Endometrium (tissue), 2 donors: ENCODE results near the gene ARMC5.
A peak's percentile ranks its signal among the peaks of the same experiment; 100 is the strongest.
"Not testable (repeated sequence)": the region's sequence is repeated elsewhere in the genome, so short reads cannot be mapped to it uniquely, and the experiment has no call there.

Experiments
- FAIRE-seq: peaks from 2 replicates; lab custom pipeline; 2012; peaks lifted over from hg19 to GRCh38; lab: Jason Lieb, UNC
- donor health status: control.
- donor health status: control.

ARMC5 gene, protein sequence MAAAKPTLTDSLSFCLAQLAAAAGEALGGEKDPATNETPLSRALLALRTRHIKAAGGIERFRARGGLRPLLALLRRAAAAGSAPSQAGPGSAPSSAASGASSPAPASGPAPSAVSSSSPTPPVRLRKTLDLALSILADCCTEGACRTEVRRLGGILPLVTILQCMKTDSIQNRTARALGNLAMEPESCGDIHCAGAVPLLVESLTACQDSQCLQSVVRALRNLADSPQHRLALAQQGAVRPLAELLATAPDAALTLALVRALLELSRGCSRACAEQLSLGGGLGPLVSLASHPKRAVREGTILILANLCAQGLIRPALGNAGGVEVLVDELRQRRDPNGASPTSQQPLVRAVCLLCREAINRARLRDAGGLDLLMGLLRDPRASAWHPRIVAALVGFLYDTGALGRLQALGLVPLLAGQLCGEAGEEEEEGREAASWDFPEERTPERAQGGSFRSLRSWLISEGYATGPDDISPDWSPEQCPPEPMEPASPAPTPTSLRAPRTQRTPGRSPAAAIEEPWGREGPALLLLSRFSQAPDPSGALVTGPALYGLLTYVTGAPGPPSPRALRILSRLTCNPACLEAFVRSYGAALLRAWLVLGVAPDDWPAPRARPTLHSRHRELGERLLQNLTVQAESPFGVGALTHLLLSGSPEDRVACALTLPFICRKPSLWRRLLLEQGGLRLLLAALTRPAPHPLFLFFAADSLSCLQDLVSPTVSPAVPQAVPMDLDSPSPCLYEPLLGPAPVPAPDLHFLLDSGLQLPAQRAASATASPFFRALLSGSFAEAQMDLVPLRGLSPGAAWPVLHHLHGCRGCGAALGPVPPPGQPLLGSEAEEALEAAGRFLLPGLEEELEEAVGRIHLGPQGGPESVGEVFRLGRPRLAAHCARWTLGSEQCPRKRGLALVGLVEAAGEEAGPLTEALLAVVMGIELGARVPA

DNA sequence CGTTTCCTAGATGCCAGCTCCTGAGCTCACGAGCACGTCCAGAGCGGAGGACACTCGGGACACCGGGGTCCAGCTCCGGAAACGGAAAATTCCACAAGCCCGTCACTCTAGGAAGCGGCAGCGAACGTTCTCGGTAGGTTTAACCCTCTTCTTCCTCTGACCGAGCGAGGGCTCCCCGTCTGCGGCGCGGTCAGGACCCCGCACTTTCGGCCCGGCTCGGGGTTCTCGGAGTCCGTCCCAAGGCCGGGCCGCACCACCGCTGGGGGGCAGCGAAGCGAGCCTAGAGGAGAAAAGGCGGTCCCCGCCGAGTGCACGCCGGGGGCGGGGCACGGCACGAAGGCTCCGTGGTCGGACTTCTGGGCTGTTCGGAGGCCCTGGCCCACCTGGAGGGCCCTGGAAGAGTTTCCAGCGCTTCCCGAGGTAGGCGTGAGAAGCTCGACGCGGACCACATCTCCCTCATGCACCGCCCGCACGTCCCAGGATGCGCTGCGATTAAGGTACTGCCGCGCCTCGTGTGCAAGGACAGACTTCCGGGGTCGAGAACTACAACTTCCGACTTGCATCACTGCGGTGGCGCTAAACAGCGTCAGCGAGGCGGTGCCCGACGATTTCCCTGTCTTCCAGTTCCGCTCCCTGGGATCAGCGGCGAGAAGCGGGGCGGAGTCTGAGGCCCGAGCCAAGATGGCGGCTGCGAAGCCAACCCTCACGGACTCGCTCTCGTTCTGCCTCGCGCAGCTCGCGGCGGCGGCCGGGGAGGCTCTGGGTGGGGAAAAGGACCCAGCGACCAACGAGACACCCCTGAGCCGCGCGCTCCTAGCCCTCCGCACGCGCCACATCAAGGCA is at the start of gene ARMC5:
Gene ARMC5, plus strand, starts transcription at position 658 of the 843 bp plus-strand sequence. Its CDS starts 24 bp downstream, at position 682.
- peak; percentile 57 for FAIRE-seq

DNA sequence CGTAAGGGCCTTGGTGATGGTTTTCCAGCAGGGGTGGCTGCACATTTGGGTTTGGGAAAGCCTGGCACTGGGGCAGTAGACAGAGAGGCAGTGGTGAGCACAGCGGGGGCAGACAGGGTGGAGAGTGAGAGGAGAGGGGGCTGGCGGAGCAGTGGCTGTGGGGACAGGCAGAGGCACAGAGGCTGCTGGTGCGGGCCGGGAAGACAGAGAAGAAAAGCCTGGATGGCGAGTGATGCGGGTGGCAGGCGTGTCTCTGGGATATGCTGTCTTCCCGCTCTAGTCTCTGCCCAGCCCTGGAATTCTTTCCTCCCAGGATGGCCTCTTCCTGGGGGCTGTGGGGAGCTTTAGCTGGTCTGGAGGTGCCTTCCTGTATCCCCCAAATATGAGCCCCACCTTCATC is 49.2 kb upstream of the ARMC5 start:
- no peak for FAIRE-seq

DNA sequence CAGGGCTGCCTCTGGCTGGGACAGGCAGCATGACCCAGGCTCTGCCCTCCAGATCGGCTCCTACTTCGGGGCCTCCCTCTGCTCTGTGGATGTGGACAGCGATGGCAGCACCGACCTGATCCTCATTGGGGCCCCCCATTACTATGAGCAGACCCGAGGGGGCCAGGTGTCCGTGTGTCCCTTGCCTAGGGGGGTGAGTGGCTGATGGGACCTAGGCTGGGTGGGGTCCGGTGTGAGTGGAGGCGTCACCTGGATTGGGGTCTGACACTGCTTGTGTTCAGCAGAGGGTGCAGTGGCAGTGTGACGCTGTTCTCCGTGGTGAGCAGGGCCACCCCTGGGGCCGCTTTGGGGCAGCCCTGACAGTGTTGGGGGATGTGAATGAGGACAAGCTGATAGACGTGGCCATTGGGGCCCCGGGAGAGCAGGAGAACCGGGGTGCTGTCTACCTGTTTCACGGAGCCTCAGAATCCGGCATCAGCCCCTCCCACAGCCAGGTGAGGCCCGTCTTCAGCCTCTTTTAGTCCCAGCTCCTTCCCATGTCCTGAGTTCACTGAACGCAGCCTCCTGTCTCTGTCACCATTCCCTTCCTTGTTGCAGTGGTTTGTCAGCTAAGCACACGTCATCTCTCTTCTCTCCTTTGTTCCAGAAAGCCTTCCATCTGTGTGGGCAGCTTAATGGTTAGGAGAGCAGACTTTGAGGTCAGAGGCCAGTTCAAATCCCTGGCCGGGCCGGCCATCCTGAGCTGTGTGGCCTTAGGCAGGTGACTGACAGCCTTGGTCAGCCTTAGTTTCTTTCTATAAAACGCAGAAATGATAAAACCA is 48.1 kb upstream of the ARMC5 start:
- no peak for FAIRE-seq

DNA sequence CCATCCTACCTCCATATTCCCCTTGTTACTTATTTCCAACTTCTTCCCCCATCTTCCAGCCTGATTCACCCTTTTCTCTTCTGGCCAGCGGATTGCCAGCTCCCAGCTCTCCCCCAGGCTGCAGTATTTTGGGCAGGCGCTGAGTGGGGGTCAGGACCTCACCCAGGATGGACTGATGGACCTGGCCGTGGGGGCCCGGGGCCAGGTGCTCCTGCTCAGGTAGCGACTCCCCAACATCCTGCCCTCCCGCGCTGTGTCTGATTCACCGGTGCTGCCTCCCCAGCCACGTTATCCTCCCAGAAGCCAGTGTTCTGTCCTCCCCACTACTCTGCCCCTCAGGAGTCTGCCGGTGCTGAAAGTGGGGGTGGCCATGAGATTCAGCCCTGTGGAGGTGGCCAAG is 46.6 kb upstream of the ARMC5 start:
- FAIRE-seq = no peak

DNA sequence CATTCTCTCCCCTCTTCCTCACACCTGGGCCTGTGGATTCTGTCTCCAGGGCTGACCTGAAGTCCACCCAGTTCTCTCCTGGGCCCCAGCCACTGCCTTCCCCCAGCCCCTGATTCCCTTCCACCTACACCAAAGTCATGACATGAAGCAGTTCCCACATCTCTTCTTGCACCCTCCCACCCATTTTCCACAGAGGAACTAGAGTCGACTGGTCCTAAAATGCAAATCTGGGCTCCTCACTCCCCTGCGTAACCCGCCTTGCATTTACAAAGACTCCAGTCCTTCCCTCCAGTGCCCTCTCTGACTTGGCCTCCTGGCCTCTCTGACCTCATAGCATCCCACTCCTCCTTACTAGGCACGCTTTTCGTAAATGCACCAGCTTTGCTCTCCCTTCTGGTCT is 45.9 kb upstream of the ARMC5 start:
- FAIRE-seq = no peak

DNA sequence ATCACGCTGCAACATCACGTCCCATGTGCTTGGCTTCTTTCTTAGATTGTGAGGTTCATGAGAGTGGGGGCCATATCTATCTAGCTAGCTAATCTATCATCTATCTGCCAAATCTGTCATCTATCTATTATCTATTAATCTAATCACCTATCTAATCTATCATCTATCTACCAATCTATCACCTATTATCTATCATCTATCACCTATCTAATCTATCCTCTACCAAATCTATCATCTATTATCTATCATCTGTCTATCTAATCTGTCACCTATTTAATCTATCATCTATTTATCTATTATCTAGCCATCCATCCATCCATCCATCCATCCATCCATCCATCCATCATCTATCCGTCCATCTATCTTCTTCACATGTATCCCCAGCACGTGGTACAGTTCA is 45.4 kb upstream of the ARMC5 start:
- FAIRE-seq = no peak

DNA sequence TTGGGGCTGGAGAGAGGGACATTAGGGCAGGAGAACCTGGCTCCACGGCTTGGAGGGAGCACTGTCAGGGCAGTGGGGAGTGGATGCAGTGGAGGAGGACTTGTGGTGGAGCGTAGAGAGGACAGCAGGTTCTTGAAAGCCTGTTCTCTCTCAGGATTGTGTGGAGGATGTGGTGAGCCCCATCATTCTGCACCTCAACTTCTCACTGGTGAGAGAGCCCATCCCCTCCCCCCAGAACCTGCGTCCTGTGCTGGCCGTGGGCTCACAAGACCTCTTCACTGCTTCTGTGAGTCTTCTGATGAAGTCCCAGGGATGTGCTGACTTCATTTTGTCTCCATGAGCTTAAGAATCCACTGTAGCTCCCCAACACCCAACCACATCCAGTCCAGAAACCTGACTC is 44.6 kb upstream of the ARMC5 start:
- no peak for FAIRE-seq

DNA sequence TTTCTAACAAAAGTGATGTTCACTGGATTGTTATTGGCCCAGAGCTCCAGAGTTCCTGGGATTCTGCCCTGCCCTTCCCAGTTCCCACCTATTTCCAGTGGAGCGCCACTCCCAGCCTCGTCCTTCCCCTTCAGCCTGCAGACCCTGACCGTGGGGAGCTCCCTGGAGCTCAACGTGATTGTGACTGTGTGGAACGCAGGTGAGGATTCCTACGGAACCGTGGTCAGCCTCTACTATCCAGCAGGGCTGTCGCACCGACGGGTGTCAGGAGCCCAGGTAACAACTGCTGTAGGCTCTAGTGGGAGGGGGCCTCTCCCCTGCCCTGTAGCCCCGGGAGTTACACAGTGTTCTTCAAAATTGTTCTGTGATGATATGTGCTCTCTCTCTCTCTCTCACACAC is 42.9 kb upstream of the ARMC5 start:
- FAIRE-seq = no peak

DNA sequence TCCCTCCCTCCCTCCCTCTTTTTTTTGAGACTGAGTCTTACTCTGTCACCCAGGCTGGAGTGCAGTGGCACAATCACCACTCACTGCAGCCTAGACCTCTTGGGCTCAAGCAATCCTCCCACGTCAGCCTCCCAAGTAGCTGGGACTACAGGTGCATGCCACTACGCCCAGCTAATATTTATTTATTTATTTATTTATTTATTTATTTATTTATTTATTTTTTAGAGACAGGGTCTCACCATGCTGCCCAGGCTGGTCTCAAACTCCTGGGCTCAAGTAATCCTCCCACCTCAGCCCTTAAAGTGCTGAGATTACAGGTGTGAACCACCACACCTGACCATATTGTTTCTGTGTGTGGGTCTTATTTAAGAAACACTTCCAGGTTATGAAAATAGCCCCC is 42.3 kb upstream of the ARMC5 start:
- not testable (repeated sequence) for FAIRE-seq

DNA sequence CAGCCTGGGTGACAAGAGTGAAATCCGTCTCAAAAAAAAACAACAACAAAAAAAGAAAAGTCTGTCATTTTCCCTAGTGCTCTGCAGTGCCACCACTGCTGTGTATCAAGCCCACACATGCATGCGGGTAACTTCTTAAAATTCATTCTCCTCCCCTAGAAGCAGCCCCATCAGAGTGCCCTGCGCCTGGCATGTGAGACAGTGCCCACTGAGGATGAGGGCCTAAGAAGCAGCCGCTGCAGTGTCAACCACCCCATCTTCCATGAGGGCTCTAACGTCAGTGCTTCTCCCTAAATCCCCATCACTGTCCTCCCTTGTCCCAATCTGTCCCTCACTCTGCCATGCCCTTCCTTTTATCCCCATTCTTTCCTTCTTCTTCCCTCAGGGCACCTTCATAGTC is 41.4 kb upstream of the ARMC5 start:
- FAIRE-seq = no peak

DNA sequence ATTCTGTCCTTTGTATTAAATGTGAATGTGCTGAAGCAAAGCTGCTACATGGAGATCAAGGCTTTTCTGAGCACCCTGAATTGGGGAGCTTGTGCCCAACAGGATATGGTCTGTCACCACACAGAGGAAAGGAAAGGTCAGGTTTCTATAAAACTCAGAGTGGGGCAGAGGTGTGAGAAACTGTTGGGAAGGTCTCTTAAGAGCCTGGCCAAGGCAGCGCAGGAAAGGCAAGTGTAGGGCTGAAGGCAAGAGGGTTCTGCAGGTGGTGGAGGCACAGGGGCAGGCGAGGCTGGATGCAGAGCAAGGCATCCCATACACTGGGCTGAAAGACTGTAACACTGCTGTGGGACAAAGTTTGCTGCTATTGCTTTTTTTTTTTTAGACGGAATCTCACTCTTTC is 39.3 kb upstream of the ARMC5 start:
- no peak for FAIRE-seq

DNA sequence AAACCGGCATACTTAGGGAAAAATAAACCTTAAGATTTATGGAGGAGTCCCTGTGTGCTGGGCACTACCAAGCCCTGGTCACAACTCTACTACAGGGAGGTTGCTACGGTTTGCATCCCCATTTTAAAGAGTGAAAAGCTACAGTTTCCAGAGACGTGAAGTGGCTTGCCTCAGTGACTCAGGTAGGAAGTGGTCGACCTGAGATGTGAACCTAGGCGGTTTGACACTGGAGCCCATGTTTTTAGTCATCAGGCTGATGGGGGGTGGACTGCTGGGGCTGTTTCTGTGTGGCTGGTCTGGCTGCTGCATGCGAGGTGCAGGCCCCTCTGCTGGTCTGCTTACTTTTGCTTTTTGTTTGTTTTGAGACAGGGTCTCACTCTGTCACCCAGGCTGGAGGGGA is 37.7 kb upstream of the ARMC5 start:
- no peak for FAIRE-seq

DNA sequence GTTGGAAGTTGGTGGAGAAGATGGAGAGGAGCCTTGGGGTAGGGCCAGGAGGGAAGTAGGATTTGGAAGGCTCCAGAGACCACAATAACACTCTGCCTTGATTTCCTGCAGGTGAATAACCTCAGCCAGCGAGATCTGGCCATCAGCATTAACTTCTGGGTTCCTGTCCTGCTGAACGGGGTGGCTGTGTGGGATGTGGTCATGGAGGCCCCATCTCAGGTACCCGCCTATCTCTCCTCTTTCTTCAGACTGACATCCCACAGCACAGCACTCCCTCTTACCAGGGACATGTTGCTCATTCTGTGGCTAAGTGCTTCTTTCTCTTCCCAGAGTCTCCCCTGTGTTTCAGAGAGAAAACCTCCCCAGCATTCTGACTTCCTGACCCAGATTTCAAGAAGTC is 36.1 kb upstream of the ARMC5 start:
- FAIRE-seq = no peak

DNA sequence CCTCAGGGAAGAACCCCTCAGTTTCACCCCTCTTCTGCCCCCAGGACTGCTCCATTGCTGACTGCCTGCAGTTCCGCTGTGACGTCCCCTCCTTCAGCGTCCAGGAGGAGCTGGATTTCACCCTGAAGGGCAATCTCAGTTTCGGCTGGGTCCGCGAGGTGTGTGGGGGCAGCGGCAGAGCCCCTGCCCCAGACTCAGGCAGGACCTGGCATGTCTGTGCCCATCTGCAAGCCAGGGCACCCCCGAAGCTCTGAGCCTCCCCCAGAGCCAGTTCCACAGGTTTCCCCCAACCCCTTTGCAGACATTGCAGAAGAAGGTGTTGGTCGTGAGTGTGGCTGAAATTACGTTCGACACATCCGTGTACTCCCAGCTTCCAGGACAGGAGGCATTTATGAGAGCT is 35.5 kb upstream of the ARMC5 start:
- no peak for FAIRE-seq

DNA sequence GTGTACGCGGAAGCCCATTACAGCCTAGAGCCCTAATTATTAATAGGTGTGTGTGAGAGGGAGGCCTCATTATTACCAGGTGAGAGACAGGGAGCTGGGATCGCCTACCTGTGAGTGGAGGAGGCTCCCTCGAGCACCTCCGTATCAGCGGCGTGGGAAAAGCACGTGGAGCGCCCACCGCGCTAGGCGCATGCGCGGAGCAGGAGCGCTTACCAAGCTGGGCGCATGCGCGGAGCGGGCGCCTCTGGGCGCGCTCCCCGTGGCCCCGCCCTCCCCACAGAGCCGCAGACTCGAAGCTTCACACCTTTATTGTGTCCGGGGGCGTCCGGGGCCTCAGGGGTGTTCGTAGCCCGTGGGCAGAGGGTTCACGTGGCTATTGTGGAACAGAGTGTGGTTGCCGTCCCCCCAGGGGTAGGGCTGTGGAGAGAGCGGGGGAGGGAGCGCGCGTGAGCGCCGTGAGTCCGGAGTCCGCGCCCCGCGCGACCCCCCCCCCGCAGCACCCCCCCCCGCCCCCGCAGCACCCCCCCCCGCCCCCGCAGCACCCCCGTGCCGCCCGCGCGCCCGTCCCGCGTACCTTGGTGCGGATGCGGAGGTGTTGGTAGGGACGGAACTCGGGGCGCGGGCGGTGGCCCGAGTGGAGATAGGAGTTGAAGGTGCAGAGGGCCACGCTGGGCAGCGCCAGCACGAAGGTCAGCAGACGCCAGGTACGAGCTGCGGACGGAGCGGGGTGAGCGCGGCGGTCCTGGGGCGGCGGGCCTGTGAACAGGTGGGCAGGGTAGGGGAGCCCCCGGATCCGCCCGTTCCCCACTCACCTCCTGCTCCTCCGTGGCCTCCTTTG is 31.6 kb upstream of the ARMC5 start:
- FAIRE-seq = no peak

DNA sequence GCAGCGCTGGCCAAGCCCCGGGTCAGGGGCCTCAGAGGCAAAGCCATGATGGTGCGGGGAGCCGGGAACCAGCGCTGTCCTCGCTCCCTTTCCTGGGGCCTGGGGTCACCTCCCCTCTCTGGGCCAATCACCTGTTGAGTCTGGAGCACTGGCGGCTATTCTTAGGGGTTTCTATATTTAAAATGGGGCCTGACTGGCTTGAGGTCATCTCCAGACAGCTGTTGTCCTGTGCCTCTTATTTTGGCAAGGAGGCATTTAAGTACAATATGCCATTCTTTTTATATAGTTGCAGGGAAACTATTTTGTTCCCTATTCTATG is 31.1 kb upstream of the ARMC5 start, which contains the start of gene COX6A2:
Gene COX6A2, minus strand, starts transcription at position 82 of the 319 bp plus-strand sequence. Its CDS starts 35 bp downstream, at position 47.
- FAIRE-seq = no peak

DNA sequence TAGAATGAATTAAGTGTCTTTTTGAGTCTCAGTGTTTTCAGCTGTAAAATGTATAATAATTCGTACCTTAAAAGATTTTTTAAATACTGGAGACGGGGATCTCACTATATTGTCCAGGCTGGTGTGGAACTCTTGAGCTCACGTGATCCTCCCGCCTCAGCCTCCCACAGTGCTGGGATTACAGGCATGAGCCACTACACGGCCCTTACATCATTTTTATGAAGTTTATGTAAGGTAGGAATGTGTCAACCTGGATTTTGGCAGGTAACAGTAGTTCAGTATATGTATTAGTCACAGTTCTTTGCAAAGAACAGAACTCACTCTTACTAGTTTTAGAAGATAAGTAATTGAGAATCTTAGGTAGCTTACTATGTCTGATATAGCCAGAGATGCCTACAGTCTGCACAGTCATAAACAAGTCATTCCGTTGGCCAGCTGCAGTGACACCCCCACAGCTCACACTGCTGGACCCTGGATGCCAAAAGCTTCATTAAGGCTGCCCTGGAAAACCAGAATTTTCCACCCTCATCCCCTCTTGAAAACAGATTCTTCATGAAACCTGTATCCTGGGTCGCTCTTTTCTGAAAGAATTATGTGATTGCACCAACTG is 30.6 kb upstream of the ARMC5 start:
- FAIRE-seq = no peak

DNA sequence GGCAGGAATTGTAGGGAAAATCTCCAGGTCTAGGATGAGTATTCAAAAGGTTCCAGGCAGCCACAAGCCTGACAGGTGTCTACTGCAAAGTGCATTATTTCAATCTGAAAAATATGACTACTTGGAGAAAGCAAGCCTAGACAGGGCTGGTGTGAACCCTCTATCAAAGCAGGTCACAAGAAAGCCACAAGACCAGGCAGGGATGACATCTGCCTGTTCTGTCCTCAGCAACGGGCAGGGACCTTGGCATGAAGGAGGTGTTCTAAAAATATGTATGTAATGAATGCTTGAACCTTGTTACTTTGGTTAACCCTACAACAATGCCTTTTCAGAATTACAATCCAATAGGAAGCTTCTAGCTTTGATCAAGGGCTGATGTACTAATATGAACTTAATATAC is 30.0 kb upstream of the ARMC5 start:
- no peak for FAIRE-seq

DNA sequence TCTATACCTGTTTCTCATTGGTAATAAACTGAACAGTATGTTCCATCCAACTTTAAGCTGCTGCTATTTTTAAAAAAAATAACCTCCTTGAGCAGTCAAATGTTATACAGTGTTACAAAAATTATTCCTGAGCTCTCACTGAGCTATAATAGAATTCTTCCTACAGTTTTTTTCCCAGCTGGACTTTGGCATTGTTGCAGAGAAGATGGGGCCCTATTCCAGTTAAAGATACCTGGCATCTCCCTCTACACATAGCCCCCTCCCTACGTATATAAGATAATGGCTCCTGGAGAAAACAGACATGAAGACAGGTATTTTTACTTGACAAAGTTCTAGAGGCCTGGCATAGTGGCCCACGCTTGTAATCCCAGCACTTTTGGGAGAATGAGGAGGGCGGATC is 29.5 kb upstream of the ARMC5 start:
- FAIRE-seq = no peak

DNA sequence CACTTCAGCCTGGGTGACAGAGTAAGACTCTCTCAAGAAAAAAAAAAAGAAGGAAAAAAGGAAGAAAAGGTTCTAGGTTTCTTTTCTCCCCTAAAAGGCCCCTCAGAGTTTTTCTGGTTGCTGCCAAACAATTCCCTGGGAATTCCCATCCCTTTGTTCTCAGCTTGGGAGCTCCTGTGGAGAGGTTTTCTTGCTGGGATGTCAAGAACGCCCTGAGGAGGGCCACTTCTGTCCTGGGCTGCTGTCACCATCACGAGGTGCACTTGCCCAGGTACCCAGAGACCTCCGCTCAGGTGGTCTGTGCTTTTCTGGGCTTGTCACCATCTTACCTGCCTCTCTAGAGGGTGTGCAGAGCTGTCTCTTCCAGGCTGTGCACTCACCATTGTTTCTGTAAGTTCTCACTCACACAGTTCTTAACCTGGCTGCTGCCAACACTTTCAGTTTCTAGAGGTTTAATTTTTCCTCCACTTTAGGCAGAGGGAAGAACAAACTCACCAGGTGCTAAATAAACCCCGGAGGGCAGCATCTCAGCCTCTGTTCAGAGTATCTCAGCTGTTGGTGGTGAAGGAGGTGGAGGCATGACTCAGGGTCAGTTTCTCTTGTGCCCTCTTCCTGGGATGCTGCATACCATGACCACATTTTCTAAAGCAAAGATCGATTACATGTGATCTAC is 28.8 kb upstream of the ARMC5 start:
- no peak for FAIRE-seq
